ENCODE results near the gene TMTC1.
"Not testable (repeated sequence)": the region's sequence is repeated elsewhere in the genome, so short reads cannot be mapped to it uniquely, and the experiment has no call there.

The TMTC1 gene

DNA sequence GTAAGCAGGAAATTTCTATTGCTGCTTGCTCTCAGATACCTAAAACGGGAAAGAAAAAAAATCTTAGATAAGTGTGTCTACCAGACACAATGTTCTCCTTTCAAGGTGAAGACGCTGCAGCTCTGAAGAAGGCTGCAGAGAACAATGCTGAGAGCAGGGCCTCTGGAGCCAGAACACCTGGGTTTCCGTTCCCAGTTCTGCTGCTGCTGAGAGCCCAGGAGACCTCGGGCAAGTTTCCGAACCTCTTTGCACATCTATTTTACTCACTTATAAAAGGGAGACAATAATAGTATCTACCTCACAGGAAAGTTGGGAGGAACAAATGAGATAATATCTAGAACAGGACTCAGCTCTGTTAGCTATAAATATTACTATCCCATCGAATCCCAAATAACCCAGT, 122.9 kb downstream of the TMTC1 start:
- no peak for DNase-seq

DNA sequence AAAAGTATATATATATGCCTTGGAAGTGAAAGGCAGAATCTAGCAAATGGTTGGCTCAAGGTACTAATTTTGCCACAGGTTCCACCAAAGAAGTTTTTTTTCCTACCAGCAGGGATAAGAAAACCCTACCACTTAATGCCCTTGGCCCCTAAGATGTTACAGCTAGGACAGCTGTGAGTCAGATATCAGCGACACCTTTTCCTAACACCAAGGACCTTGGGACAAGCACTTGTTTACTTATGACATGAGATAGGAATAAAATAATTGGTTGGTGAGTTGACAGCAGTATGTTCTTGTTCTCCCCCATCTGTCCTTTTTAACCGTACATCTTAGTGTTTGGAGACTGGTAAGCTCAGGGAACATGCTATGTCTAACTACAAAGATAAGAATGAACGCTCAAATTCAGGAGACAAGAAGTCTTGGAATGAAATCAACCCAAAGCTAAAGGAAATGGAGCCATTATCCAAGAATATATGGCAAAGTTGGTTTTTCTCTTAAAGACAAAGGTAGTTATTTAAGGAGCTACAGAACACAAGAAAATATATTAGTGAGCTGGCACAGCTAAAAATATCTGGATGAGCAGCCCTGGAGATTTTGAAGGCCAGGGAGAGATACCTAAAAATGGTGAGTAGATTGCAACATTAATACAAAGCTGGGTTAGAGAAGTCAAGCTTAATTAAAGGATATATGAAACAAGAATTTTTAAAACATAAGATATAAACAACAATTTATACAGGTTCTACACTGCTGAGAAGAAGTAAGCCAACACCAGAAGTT, 126.8 kb downstream of the TMTC1 start:
- no peak for DNase-seq

DNA sequence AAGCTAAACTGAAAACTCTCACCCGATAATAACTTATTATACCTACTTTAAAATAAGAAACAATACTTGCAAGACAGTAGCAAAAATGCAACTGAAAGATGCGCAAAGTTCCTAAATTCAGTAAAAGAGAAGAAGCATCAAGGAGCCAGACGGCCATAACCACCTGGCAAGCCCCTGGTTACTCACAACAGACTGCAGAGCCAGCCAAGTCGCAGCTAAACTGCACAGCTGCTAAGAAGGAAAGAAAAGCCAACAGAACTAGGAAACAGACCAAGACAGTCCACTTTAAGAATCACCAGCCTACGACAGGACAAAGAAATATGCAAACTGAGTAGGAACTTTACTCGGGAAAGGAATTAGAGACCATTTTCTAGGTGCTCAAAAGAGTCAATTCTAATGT, 127.9 kb downstream of the TMTC1 start:
- no peak for DNase-seq

DNA sequence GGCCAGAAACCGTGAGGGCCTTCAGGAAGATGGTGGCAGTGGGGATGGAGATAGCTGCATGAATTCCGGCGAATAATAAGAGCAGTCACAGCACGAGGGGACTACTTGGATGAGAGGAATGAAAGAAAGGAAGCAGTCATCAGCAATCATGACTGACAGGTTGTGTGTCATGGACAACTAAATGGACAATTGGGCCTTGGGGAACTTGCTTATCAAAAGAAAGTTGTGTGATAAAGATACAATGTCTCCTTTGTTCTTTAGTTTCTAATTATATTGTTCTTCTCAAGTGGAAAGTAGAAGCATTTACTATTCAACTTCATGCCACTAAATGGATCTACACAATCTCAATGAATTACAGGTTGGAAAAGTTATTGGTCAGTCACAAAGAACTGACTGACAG, 130.5 kb downstream of the TMTC1 start:
- DNase-seq, result no peak

DNA sequence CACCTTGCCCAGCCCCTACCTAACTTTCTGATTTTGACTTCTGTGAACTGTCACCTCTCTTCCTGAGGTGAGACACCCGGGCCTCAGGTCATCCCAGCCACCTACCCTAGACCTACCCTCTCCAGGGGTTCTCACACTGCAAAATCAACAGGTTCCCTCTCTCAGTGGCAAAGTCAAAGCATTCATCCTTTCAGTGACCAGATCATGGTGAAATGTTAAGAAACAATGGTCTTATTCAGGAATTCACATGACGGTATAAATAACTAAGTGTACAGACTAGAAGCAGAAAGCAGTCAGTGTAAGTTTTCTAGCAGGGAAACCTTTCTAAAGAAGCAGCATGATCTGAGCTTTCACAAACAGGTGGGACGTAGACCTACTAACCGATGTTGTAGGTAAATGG, 133.4 kb downstream of the TMTC1 start:
- DNase-seq, result no peak

DNA sequence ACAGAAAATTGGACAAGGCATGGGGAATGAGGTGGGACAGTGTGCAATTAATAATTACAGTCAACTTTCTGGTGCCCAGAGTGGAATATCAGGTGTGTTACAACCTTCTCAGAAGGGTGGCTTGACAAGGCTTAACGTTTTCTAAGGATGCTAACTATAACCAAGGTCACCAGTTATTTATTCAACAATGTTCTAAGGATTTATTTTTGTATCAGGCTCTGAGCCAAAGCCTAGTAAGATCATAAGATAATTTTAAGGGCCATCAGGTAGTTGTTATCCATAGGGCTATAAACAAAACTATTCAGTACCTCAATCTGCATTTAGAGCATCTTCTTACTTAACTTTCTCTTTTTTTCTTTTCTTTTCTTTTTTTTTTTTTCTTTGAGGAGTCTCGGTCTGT, 134.0 kb downstream of the TMTC1 start:
- no peak for DNase-seq

DNA sequence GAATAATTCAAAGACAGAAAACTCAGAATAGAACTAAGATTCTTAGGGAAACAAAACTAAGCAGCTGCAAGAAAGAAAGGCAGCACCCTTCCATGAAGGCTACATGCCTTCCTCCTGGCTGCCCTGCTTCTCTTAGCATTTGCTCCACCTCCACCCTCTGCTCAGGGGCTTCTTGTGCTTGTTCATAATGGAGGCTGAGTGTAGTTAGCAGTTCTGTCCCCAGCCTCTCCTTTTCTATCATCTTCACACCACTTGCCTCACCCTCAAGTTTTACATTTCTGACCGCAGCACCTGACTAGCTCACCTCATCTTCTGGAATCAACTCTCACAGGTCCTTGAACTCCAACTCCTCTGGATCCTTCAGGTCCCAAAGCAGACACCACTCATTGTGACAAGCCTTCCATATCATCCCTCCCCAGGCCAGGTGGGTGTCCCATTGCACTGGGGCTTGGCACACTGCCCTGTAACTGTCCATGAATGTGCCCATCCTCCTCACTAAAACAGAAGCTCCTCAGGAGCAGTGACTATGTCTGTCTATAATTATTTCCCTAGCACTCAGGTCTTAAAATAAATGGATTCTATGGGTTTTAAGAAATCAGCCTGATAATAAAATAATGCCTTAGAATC, 139.1 kb downstream of the TMTC1 start:
- DNase-seq, result no peak

DNA sequence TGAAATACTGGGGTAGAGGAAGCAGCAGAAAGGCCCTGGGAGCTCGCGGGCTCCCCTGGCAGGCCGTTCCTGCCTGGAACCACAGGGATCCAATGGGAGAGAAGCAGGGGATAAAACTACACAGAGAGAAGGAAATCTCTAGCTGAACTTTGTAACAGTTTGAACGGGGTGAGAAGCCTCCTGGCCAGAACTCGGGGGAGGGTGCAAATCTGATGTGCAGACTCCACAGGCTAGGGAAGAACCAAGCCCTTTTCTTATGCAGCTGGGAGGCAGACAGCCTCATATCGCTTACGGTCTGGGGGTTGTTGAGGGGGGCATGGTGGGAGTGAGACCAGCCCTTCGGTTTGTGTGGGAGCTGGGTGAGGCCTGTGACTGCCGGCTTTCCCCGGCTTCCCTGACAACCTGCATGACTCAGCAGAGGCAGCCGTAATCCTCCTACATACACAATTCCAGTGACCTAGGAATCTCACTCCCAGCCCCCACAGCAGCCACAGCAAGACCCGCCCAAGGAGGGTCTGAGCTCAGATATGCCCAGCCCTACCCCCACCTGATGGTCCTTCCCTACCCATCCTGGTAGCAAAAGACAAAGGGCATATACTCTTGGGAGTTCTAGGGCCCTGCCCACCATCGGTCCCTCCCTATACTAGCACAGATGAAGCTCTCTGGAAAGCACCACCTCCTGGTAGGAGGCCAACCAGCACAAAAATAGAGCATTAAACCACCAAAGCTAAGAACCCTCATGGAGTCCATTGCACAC, 143.0 kb downstream of the TMTC1 start:
- peak; percentile 24 for DNase-seq

DNA sequence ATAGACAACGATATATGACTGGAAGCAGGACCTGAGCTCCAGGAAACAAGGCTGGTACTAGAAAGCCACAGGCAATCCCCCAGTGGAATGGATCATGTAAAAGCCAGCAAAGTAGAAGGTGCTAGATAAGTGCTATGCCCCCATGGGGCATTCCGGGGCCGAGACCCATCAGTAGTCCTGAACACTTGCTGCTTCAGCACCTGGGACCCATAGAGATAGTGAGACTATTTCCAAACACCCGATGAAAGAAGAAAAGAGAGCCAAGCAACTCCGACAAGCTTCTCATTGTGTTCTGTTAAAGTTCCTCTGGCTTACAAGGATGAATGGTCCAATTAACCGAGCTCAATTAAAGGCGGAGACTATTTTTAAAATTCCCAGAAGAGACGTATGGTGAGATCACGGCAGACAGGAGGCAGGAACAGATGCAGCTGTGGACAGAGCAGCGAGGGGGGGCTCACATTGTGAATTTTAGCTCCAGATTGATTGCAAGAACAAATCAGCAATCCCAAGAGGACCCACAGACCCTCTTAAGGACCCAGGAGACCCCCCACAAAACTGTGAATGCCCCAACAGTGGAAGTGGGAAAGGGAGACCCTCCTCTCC, 143.7 kb downstream of the TMTC1 start:
- DNase-seq, result no peak

DNA sequence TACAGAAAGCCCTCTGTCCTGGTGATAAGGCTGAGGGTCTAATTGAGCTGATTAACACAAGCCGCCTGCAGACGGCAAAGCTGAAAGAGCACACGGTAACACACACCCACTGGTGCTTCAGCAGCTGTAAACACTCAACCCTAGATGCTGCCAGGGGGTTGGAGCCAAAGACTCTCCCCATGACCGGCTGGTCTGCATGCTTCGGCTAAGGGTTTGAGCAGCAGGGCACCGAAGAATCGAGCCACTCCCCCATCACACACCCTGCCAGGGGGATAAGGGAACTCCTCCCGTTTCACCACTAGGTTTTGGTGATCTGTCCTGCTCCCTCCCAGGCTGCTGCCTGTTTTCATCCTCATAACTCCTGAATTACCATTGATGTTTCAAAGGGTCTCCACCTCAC, 145.2 kb downstream of the TMTC1 start:
- no peak for DNase-seq

DNA sequence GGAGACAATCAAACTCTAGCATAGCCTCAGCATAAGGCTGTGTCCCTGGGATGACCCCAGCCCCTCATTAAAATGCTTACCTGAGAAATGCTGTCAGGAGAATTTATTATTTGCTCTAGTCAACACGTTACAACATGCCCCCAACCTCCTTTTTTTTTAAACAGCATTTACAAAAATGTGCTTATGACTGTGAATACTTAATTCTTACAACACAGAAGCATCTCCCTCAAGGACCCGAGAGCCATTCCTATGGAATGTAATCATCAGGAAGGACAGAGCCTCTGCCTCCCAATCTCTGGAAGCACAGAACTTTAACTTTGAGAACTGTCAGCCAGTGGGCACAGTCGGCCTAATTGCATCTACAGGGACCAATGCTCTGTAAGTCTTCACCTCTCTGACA, 149.7 kb downstream of the TMTC1 start:
- DNase-seq, result no peak

DNA sequence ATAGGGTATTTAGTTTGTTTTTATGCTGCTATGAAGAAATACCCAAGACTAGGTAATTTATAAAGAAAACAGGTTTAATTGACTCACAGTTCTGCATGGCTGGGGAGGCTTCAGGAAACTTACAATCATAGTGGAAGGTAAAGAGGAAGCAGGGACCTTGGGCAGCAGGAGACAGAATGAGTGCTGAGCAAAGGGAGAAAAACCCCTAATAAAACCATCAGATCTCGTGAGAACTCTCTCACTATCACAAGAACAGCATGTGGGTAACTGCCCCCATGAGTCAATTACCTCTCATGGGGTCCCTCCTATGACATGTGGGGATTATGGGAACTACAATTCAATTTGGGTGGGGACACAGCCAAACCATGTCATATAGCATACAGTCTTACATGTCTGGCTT, 153.6 kb downstream of the TMTC1 start:
- not testable (repeated sequence) for DNase-seq

DNA sequence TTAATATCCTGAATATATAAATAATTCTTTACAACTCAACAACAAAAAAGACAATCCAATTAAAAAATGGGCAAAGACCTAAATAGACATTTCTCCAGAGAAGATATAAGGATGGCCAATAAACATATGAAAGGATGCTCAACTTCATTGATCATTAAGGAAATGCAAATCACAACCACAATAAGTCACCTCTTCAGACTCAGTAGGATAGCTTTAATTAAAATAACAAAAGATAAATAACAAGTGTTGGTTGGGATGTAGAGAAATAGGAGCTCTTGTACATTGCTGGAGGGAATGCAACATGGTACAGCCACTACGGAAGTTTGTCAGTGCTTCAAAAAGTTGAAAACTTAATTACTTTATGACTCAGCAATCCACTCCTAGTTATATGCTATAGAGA, 156.5 kb downstream of the TMTC1 start:
- no peak for DNase-seq

DNA sequence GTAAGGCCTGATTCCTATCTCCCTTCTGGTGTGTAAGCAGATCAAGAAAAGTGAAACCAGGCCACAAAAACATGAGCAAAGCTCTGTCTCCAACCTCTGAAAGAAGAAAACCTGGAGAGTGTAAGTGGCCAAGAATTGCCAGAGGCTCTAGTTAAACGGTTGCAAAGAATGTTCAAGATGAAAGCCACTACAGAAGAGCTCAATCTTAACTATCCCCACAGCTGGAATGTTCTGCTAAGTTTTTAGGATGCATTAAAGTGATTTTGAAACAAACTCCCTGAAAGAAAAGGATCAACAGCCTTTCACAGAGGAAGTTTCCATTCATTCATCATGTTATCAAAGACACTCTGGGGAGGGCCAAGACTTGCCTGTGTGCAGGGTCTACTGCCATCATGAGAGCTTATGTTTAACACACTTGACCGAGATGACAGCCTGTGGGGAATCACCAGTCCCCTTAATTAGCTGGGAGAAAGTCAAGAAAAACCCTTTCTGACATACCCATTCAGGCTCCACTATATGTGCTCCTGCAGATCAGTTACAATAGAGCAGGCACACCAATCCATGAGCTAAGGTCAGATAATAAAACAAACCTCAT, 158.3 kb downstream of the TMTC1 start:
- no peak for DNase-seq

DNA sequence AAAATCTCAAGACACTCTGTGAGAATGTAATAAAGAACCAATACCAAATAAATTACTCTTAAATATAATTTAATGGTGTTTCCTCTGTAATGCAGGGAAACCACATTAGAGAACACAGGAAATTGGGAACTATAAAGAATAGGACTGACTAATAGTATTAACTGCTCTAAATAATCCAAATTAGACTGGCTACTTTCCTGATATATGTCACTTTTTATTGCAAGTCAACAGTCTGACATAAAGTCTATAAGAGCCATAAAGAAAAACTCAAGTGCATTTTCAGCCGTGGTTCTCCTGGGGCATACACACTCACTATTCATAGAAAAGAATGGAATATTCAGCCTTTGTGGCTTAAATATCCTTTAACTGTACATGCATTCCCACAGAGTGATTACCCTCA, 161.5 kb downstream of the TMTC1 start:
- no peak for DNase-seq

DNA sequence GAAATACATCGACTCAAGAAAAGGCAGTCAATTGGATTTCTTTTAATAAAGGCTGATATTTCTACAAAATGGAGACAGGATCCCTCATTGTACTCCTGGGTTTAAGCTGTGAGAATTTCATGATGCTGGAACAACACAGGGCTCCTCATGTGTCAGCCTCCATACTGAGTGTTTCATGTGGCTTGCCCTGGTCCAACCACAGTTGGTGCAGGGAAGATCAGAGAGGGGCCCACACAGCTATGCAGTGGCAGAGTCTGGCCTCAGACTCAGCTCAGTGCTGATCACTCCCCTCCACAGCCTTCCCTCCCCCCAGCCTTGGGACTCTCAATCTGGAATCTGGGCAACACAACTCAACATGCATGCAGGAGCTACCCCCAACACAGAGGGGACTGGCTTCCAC, 163.7 kb downstream of the TMTC1 start:
- DNase-seq, result no peak

DNA sequence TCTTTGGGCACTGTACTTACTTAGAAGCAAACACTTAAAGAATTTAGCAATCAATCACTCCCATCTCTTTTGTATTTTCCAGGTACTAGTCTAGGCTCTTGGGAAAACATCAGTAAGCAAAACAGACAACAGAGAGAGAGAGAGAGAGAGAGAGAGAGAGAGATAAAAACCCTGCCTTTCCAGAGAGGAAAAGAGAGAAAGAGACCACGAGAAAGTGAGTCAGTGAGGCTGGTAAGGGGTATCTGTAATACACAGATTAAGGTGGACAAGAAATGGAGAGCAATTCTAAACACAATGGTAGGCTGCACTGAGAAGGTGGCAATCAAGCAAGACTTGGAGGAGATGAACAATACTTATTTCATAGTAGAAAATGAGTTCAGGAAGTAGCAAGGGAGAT, 166.3 kb downstream of the TMTC1 start:
- no peak for DNase-seq

DNA sequence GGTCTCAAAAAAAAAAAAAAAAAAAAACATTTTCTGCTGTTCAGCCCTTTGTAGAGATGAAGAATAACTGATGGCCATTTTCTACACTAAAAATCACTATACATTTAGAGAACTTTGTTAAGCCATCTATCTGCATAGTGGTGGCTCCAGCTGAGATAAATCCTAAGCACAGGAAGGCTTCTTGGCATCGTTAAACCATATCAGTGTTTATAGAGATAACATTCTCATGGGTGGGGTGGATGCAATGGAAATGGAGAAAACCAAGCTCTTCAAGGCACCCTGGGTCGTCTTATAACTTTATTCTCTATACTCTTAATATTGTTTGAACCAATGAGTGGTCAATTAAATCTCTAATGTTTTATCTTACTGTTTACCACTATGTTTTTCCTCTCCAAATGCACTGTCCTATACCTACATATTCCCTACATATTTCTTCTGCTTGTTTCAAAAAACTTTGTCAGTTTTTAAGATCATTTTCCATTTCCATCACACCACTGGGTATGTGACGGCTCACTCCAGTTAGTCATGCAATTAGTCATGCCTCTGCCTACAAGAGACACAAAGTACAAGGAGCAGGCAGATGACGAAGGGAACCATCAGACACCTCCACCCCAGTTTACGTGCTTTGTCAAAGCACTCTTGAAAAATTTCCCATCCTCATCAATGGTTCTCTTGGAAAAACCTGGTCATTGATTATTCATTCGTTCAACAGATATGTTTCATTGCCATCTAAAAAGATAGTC, 166.9 kb downstream of the TMTC1 start:
- DNase-seq, result no peak

DNA sequence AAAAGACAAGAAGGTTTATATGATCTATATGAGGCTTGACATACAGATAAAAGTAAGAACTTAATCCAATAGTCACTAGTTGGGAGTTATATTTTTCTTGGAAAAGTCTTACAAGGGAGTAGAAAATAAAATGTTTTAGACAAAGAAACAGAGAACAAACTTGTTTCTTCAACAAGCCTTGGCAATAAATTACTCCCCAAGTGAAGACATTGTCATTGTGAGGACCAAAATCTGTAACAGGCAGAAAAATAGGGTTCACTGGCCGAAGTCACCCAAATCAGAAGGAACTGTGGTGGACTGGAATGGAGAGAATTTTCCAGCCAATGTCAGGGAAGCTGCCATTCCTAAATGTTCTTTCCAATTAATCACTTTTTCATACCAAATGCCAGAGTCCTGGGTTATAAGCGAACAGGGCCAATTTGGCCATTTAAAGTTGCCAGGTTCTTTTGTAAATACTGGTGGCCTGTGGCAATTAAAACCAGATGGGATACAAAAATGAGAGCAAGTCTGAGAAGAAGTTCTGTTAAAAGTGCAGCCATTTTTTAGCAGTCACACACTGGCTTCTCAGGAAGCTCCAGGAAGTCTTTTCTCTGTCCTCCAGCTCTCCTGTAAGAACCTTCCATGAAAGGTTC, 168.9 kb downstream of the TMTC1 start:
- no peak for DNase-seq

DNA sequence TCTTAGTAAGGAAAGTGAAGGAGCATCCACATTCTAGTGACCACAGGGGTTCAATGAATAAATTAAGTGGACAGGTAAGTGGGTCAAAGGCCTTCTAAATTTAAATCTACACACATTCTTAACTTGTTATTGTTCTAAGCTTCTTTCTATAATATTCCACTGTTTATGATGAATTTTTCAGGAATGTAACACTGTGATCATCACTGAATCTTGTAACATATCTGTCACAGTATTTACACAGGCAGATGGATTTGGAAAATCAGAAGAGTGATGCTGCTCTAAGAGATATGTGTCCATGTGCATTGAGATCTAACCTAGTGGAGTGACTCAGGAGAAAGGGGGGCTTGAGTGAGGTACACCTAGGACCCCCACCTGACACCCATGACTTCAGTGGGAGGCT, 170.8 kb downstream of the TMTC1 start:
- DNase-seq, result no peak

DNA sequence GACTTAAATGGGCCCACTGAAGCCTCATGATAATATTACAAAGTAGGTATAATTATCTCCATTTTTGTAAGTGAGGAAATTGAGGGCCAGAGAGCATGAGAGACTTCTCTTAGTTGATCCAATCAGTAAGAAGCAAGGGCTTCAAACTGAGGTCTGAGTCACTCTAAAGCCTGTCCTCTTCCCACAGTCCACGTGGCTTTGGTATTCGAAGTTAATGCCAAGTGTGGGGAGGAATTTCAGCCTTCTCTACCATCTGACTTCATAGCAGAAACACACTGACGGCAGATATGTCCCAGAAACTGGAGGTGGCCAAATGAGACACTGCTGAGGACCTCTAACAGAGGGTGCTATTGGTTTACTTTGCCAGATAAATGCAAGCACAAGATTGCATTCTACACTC, 171.8 kb downstream of the TMTC1 start:
- no peak for DNase-seq
